Dendritic cell treated with granulocyte-macrophage colony-stimulating factor and Interleukin-4, amounts not matched to agents 40 ng/mL and 50 ng/mL, for 4 days (primary cell): ENCODE measurements around the gene SH3RF1.

Experiments used
- H3K27ac Mint-ChIP-seq: one replicate; pipeline ENCODE4 v1.8.0; 2022; ENCODE audit warnings: mild to moderate bottlenecking, mixed read lengths
- H3K27me3 Mint-ChIP-seq: one replicate; pipeline ENCODE4 v1.8.0; 2022; ENCODE audit warnings: mild to moderate bottlenecking, mixed read lengths
- H3K36me3 Mint-ChIP-seq: one replicate; pipeline ENCODE4 v1.8.0; 2022; ENCODE audit warnings: low read depth, mixed read lengths
- H3K4me1 Mint-ChIP-seq: one replicate; pipeline ENCODE4 v1.8.0; 2022; ENCODE audit warnings: low read depth, mixed read lengths
- H3K4me3 Mint-ChIP-seq: one replicate; pipeline ENCODE4 v1.8.0; 2022; ENCODE audit warnings: mild to moderate bottlenecking, moderate library complexity, mixed read lengths
- H3K9me3 Mint-ChIP-seq: one replicate; pipeline ENCODE4 v1.8.0; 2022; ENCODE audit warnings: mixed read lengths
- intact Hi-C: fragments of 100-400 bp; cut with micrococcal nuclease; formaldehyde crosslinking; loops from one replicate; pipeline ENCODE4 v1.15.0; 2022

SH3RF1 gene

GRCh38 chr4:169116270-169116901, 154.4 kb downstream of the SH3RF1 start:
- Mint-ChIP-seq H3K4me1 (no peaks in the 10 kb centered on the region), H3K27ac (no peak overlapping the region), H3K27me3 (no peaks in the 10 kb centered on the region), H3K4me3 (no peak overlapping the region), H3K9me3 (no peaks in the 10 kb centered on the region), H3K36me3 (peaks cover 6% of the 10 kb centered on the region)
- intact Hi-C loops, result no loop called here

GRCh38 chr4:169115897-169116254, 154.9 kb downstream of the SH3RF1 start:
- intact Hi-C loops, result no loop called here
- H3K27ac Mint-ChIP-seq, result no peak overlapping the region
- H3K9me3 Mint-ChIP-seq, result no peaks in the 10 kb centered on the region

GRCh38 chr4:169115144-169115896, 155.4 kb downstream of the SH3RF1 start:
- intact Hi-C loops, result no loop called here
- Mint-ChIP-seq H3K27ac (no peak overlapping the region), H3K27me3 (no peaks in the 10 kb centered on the region), H3K4me1 (no peaks in the 10 kb centered on the region), H3K9me3 (no peaks in the 10 kb centered on the region), H3K36me3 (peaks cover 6% of the 10 kb centered on the region), H3K4me3 (no peak overlapping the region)

More at GRCh38 chr4:169115897-169116254, 154.9 kb downstream of the SH3RF1 start:
- Mint-ChIP-seq H3K4me3 (no peak overlapping the region), H3K4me1 (no peaks in the 10 kb centered on the region), H3K27me3 (no peaks in the 10 kb centered on the region), H3K36me3 (peaks cover 6% of the 10 kb centered on the region)

GRCh38 chr4:169114341-169114974, 156.3 kb downstream of the SH3RF1 start:
- Mint-ChIP-seq H3K9me3 (no peaks in the 10 kb centered on the region), H3K27me3 (no peaks in the 10 kb centered on the region), H3K4me3 (no peak overlapping the region), H3K27ac (no peak overlapping the region), H3K36me3 (peaks cover 6% of the 10 kb centered on the region), H3K4me1 (no peaks in the 10 kb centered on the region)
- intact Hi-C loops, result no loop called here

- no peaks in the 10 kb centered on the region for H3K4me1 Mint-ChIP-seq
- no peak overlapping the region for H3K27ac Mint-ChIP-seq
- intact Hi-C loops, result no loop called here
- H3K36me3 Mint-ChIP-seq, result peaks cover 6% of the 10 kb centered on the region
- no peaks in the 10 kb centered on the region for H3K9me3 Mint-ChIP-seq
- no peak overlapping the region for H3K4me3 Mint-ChIP-seq
- no peaks in the 10 kb centered on the region for H3K27me3 Mint-ChIP-seq
Observed at GRCh38 chr4:169110633-169111032, 160.1 kb downstream of the SH3RF1 start.

- Mint-ChIP-seq H3K4me1 (no peaks in the 10 kb centered on the region), H3K9me3 (no peaks in the 10 kb centered on the region), H3K36me3 (peaks cover 6% of the 10 kb centered on the region), H3K27me3 (no peaks in the 10 kb centered on the region), H3K27ac (no peak overlapping the region), H3K4me3 (no peak overlapping the region)
- intact Hi-C loops, result no loop called here
Observed at GRCh38 chr4:169109035-169109675, 161.6 kb downstream of the SH3RF1 start.

- H3K27ac Mint-ChIP-seq, result no peak overlapping the region
- H3K36me3 Mint-ChIP-seq, result peaks cover under 1% of the 10 kb centered on the region
- H3K9me3 Mint-ChIP-seq, result no peaks in the 10 kb centered on the region
- no peak overlapping the region for H3K4me3 Mint-ChIP-seq
- H3K27me3 Mint-ChIP-seq, result no peaks in the 10 kb centered on the region
- intact Hi-C loops, result no loop called here
- H3K4me1 Mint-ChIP-seq, result no peaks in the 10 kb centered on the region
Observed at GRCh38 chr4:169108303-169108702, 162.5 kb downstream of the SH3RF1 start.

- intact Hi-C loops, result no loop called here
- no peaks in the 10 kb centered on the region for H3K4me1 Mint-ChIP-seq
- no peak overlapping the region for H3K27ac Mint-ChIP-seq
- H3K27me3 Mint-ChIP-seq, result no peaks in the 10 kb centered on the region
- no peaks in the 10 kb centered on the region for H3K36me3 Mint-ChIP-seq
- no peaks in the 10 kb centered on the region for H3K9me3 Mint-ChIP-seq
- no peak overlapping the region for H3K4me3 Mint-ChIP-seq
Observed at GRCh38 chr4:169107528-169107927, 163.2 kb downstream of the SH3RF1 start.

GRCh38 chr4:169106696-169107229, 164.0 kb downstream of the SH3RF1 start:
- no peak overlapping the region for H3K4me3 Mint-ChIP-seq
- H3K9me3 Mint-ChIP-seq, result no peaks in the 10 kb centered on the region
- no peaks in the 10 kb centered on the region for H3K27me3 Mint-ChIP-seq
- no peak overlapping the region for H3K27ac Mint-ChIP-seq
- intact Hi-C loops, result no loop called here
- no peaks in the 10 kb centered on the region for H3K4me1 Mint-ChIP-seq
- H3K36me3 Mint-ChIP-seq, result no peaks in the 10 kb centered on the region

GRCh38 chr4:169105620-169106019, 165.1 kb downstream of the SH3RF1 start:
- no peaks in the 10 kb centered on the region for H3K4me1 Mint-ChIP-seq
- H3K27me3 Mint-ChIP-seq, result no peaks in the 10 kb centered on the region
- H3K4me3 Mint-ChIP-seq, result no peak overlapping the region
- no peaks in the 10 kb centered on the region for H3K9me3 Mint-ChIP-seq
- no peak overlapping the region for H3K27ac Mint-ChIP-seq
- H3K36me3 Mint-ChIP-seq, result no peaks in the 10 kb centered on the region
- intact Hi-C loops, result no loop called here

- intact Hi-C loops, result no loop called here
- Mint-ChIP-seq H3K9me3 (no peaks in the 10 kb centered on the region), H3K4me1 (peaks cover 10% of the 10 kb centered on the region), H3K27ac (no peak overlapping the region), H3K27me3 (no peaks in the 10 kb centered on the region), H3K36me3 (no peaks in the 10 kb centered on the region), H3K4me3 (no peak overlapping the region)
Observed at GRCh38 chr4:169103966-169104412, 166.8 kb downstream of the SH3RF1 start.

GRCh38 chr4:169102026-169102425, 168.7 kb downstream of the SH3RF1 start:
- Mint-ChIP-seq H3K4me1 (peaks cover 20% of the 10 kb centered on the region), H3K36me3 (no peaks in the 10 kb centered on the region), H3K4me3 (no peak overlapping the region), H3K27ac (no peak overlapping the region), H3K27me3 (no peaks in the 10 kb centered on the region), H3K9me3 (no peaks in the 10 kb centered on the region)
- intact Hi-C loops, result no loop called here

- peak overlapping the region; percentile 21 for H3K27ac Mint-ChIP-seq
Observed at GRCh38 chr4:169100670-169101101, 170.1 kb downstream of the SH3RF1 start.

GRCh38 chr4:169099771-169100180, 171.0 kb downstream of the SH3RF1 start:
- Mint-ChIP-seq H3K27me3 (no peaks in the 10 kb centered on the region), H3K4me3 (no peak overlapping the region), H3K9me3 (no peaks in the 10 kb centered on the region), H3K27ac (no peak overlapping the region), H3K36me3 (no peaks in the 10 kb centered on the region), H3K4me1 (peaks cover 26% of the 10 kb centered on the region)
- intact Hi-C loops, result no loop called here

More at GRCh38 chr4:169100670-169101101, 170.1 kb downstream of the SH3RF1 start:
- no peaks in the 10 kb centered on the region for H3K9me3 Mint-ChIP-seq
- no peaks in the 10 kb centered on the region for H3K27me3 Mint-ChIP-seq
- no peak overlapping the region for H3K4me3 Mint-ChIP-seq
- H3K36me3 Mint-ChIP-seq, result no peaks in the 10 kb centered on the region
- intact Hi-C loops, result no loop called here
- H3K4me1 Mint-ChIP-seq, result peaks cover 20% of the 10 kb centered on the region
